Bronchial epithelial cell (primary cell): ENCODE results near the gene EXOC7. TPM values are rescaled to one million over a fixed set of nuclear protein-coding genes. Genes with fewer than 3 reads are reported as not detected.
A peak's percentile ranks its signal among the peaks of the same experiment; 100 is the strongest.

Experiments used
- DNase-seq: peaks from one replicate; pipeline ENCODE4 v3.0.0-alpha.2; 2010; ENCODE audit warnings: low read depth
- FAIRE-seq: peaks from 2 replicates; lab custom pipeline; 2011; peaks lifted over from hg19 to GRCh38; lab: Jason Lieb, UNC
- H3K27me3 ChIP-seq: 2 replicates; pipeline ENCODE4 v1.5.1; 2011; ENCODE audit warnings: low read length; ENCODE audit not compliant: control insufficient read depth, insufficient read depth
- H3K36me3 ChIP-seq: 2 replicates; pipeline ENCODE4 v1.5.1; 2011; ENCODE audit warnings: low read length; ENCODE audit not compliant: control insufficient read depth, insufficient read depth
- H3K4me3 ChIP-seq: 2 replicates; pipeline ENCODE4 v1.5.1; 2011; ENCODE audit warnings: mild to moderate bottlenecking, low read depth, low read length, control low read depth
- CTCF ChIP-seq: IDR thresholded peaks from 2 replicates; pipeline ENCODE4 v1.5.1; 2011; ENCODE audit warnings: mild to moderate bottlenecking, moderate library complexity, low read length, control low read depth, inconsistent platforms; ENCODE audit not compliant: insufficient read depth, severe bottlenecking
- total RNA-seq: library from RNA; depleted of rRNA; stranded (reverse); fragments of >200 nt; gene quantifications from 2 replicates; pipeline ENCODE4 v1.2.1, GENCODE V29; 2014

EXOC7 gene
- total RNA-seq, 1 donor from 2014 or later: 41.9 TPM

- Histone ChIP-seq H3K27me3 (no peaks in the 10 kb centered on the region), H3K36me3 (peaks cover 24% of the 10 kb centered on the region), H3K4me3 (no peak overlapping the region)
- FAIRE-seq (no peak), DNase-seq (peak; percentile 95)
- no peak for TF ChIP-seq CTCF
Measured at GRCh38 chr17:76054112-76054476, 49.5 kb downstream of the EXOC7 start.

- H3K4me3 ChIP-seq: peak overlapping the region; percentile 19
- H3K36me3 ChIP-seq: peaks cover 18% of the 10 kb centered on the region
- FAIRE-seq: no peak
- DNase-seq: peak; percentile 95
- H3K27me3 ChIP-seq: no peaks in the 10 kb centered on the region
- no peak for TF ChIP-seq CTCF
Measured at GRCh38 chr17:76053246-76054111, 50.1 kb downstream of the EXOC7 start.

GRCh38 chr17:76051561-76051960 is 52.0 kb downstream of the EXOC7 start:
- DNase-seq (no peak), FAIRE-seq (no peak)
- no peaks in the 10 kb centered on the region for H3K27me3 ChIP-seq
- TF ChIP-seq CTCF: no peak
- H3K36me3 ChIP-seq: peaks cover 12% of the 10 kb centered on the region
- no peak overlapping the region for H3K4me3 ChIP-seq

- peak; percentile 78 for DNase-seq
- TF ChIP-seq CTCF: no peak
- Histone ChIP-seq H3K27me3 (no peaks in the 10 kb centered on the region), H3K36me3 (peaks cover 13% of the 10 kb centered on the region), H3K4me3 (no peak overlapping the region)
- FAIRE-seq: no peak
Measured at GRCh38 chr17:76050538-76051467, 52.8 kb downstream of the EXOC7 start.

GRCh38 chr17:76049836-76050537 is 53.6 kb downstream of the EXOC7 start:
- peaks cover 16% of the 10 kb centered on the region for H3K36me3 ChIP-seq
- no peak overlapping the region for H3K4me3 ChIP-seq
- FAIRE-seq (no peak), DNase-seq (no peak)
- no peak for TF ChIP-seq CTCF
- no peaks in the 10 kb centered on the region for H3K27me3 ChIP-seq
